Ectodermal cell (in vitro differentiated cells): ENCODE data around the gene RAET1G.
"Not testable (repeated sequence)": the region's sequence is repeated elsewhere in the genome, so short reads cannot be mapped to it uniquely, and the experiment has no call there.

Source experiments
- H3K27ac ChIP-seq: 2 replicates; pipeline ENCODE4 v1.7.0; 2013; ENCODE audit warnings: mild to moderate bottlenecking, low read depth, low read length; ENCODE audit not compliant: insufficient read depth, poor library complexity, severe bottlenecking
- H3K27me3 ChIP-seq: 2 replicates; pipeline ENCODE4 v1.7.0; 2013; ENCODE audit warnings: mild to moderate bottlenecking, low read length; ENCODE audit not compliant: insufficient read depth, control insufficient read depth, poor library complexity, severe bottlenecking
- H3K36me3 ChIP-seq: one replicate; pipeline ENCODE4 v1.7.0; 2013; ENCODE audit warnings: low read length; ENCODE audit not compliant: control insufficient read depth, insufficient read depth
- H3K4me1 ChIP-seq: one replicate; pipeline ENCODE4 v1.7.0; 2013; ENCODE audit warnings: low read length; ENCODE audit not compliant: control insufficient read depth, insufficient read depth
- H3K4me3 ChIP-seq: 2 replicates; pipeline ENCODE4 v1.7.0; 2013; ENCODE audit warnings: low read depth, low read length, control low read depth; ENCODE audit not compliant: insufficient read depth
- H3K9me3 ChIP-seq: 2 replicates; pipeline ENCODE4 v1.7.0; 2013; ENCODE audit warnings: mild to moderate bottlenecking, low read length, moderate library complexity; ENCODE audit not compliant: control insufficient read depth
- WGBS, 2 experiments: methylation state at CpG; one replicate each; pipeline ENCODE4 v1.1.7; 2013; ENCODE audit warnings: missing lambda C conversion rate in 2 of 2; 5-methylcytosine and 5-hydroxymethylcytosine counted together

RAET1G gene

DNA sequence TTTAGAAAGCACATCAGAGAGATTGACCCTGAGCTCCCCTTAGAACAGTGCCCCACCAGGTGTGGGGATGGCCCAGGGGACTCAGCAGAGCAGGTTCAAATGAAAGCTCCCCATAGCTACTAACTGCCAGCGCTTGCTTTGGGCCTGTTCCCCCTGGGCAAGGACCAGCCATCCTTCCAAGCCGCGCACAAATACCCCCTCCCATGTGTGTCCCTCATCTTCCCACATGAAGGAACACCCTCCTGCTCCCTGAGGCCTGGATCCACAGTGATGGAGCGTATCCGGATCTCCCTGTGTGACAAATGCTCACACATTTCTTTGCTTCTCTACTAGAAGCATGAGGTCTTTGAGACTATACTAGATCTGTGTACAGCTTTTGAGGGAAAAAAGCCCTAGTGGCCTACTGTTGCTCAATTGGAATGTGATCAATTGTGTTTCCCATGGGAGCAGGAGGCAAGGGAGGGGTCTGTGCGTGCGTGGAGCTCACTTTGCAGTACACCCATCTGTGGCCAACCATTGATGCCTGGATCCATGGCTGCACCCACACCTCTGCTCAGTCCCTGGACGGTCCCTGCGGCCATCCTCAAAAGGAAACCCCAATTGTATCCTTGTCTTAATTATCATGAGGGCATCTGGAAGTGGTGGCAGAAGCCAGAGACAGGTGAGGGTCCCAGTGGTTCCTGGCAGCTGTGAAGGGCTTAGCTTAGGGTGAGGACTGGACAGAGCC is 1.4 kb upstream of the RAET1G start:
- Histone ChIP-seq H3K4me3 (no peak overlapping the region), H3K4me1 (peaks cover 9% of the 10 kb centered on the region), H3K9me3 (no peaks in the 10 kb centered on the region), H3K27ac (no peak overlapping the region), H3K36me3 (no peaks in the 10 kb centered on the region), H3K27me3 (peaks cover 79% of the 10 kb centered on the region)
- WGBS, 2 experiments, result 56 to 63% methylated on average over 9 of the region's 9 CpGs

DNA sequence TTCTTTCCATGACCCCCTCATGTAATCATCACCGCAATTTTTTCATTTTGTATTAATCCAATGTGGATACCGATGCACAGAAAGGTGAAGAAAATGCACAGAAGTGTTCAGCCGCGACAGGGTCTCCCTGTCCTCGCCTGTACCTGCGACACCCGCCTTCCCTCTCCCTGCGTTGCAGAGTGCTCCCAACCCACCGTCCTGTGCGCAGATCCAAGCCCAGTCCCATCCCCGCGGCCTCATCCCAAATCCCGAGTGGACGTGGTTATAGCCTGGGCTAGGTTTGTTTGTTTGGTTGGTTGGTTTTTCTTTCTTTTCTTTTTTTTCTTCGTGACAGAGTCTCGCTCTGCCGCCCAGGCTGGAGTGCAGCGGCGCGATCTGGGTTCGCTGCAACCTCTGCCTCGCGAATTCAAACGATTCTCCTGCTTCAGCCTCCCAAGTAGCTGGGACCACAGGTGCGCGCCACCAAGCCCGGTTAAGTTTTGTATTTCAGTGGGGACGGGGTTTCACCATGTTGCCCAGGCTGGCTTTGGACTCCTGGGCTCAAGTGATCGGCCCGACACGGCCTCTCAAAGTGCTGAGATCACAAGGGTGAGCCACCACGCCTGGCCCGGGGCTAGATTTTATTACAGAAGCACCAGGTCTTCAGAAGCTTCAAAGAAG is 536 bp upstream of the RAET1G start:
- H3K4me1 ChIP-seq, result peaks cover 9% of the 10 kb centered on the region
- no peak overlapping the region for H3K27ac ChIP-seq
- no peaks in the 10 kb centered on the region for H3K9me3 ChIP-seq
- peaks cover 77% of the 10 kb centered on the region for H3K27me3 ChIP-seq
- H3K36me3 ChIP-seq, result no peaks in the 10 kb centered on the region
- 22 to 23% methylated on average over 33 of the region's 33 CpGs for WGBS, 2 experiments
- peak overlapping the region; percentile 41 for H3K4me3 ChIP-seq

DNA sequence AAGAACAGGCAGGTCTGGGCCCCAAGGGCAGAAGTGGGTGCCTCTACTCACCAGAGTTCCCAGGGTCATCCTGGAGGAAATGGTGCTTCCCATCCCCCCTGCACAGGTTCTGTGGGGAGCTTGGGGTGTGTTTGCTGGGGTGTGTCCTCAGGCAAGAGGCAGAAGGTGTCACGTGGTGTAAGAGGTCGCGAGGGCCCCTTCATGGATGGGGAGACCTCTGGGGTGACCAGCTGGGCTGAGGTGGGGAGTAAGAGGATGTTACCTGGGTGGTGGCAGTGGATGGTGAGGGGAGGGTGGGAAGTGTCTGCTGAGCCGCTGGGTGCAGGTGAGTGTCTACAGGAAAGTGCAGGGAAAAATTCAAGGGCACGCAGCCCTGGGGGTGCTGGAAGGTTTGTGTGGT is 830 bp downstream of the RAET1G start:
- not testable (repeated sequence) for H3K27ac ChIP-seq, H3K9me3 ChIP-seq, H3K36me3 ChIP-seq, H3K4me3 ChIP-seq, H3K4me1 ChIP-seq
- WGBS, 2 experiments, result 18 to 22% methylated on average over 5 of the region's 5 CpGs
- H3K27me3 ChIP-seq, result peaks cover 77% of the 10 kb centered on the region

DNA sequence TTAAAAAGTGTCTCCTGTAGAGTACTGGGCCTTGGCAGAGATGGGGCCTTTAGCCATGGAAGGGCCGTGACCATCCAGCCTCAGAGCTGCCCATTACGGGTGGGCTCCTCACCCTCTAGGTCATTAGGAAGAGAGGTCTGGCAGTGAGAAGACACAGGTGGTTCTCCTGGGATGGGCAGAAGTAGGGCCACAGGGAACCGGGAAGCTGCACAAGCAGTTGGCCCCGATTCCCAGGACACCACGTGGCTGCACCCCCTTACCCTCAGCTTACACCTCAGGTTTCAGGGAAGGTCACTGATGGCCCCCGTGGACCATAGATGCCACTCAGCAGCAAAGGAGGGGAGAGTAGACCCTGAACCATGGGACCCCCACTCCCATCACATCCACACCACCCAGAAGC is 1.6 kb downstream of the RAET1G start:
- peaks cover 9% of the 10 kb centered on the region for H3K4me1 ChIP-seq
- no peak overlapping the region for H3K27ac ChIP-seq
- no peaks in the 10 kb centered on the region for H3K9me3 ChIP-seq
- WGBS, 2 experiments, result 82 to 87% methylated on average over 6 of the region's 6 CpGs
- H3K36me3 ChIP-seq, result no peaks in the 10 kb centered on the region
- no peak overlapping the region for H3K4me3 ChIP-seq
- peaks cover 72% of the 10 kb centered on the region for H3K27me3 ChIP-seq

DNA sequence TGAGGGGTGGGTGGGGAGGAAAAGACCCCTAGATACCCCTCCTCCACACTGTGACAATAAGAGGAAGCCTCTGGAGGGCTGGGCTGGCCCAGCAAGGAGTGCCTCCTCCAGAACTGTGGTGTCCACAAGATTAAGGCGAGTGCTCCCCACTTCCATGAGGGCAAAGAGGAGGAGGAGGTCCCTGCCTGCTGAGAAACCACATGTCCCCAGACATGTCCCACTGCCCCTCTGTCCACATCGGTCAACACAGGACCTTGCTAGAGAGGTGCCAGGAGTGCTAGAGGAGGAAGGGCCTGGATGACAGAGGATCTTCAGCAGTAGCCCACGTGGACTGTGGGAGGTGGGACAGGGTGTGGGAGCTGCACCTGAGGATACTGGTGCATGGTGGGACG is 3.1 kb downstream of the RAET1G start:
- no peaks in the 10 kb centered on the region for H3K36me3 ChIP-seq
- peaks cover 4% of the 10 kb centered on the region for H3K4me1 ChIP-seq
- 74 to 76% methylated on average over 4 of the region's 4 CpGs for WGBS, 2 experiments
- H3K4me3 ChIP-seq, result no peak overlapping the region
- H3K27ac ChIP-seq, result no peak overlapping the region
- H3K27me3 ChIP-seq, result peaks cover 60% of the 10 kb centered on the region
- H3K9me3 ChIP-seq, result no peaks in the 10 kb centered on the region

DNA sequence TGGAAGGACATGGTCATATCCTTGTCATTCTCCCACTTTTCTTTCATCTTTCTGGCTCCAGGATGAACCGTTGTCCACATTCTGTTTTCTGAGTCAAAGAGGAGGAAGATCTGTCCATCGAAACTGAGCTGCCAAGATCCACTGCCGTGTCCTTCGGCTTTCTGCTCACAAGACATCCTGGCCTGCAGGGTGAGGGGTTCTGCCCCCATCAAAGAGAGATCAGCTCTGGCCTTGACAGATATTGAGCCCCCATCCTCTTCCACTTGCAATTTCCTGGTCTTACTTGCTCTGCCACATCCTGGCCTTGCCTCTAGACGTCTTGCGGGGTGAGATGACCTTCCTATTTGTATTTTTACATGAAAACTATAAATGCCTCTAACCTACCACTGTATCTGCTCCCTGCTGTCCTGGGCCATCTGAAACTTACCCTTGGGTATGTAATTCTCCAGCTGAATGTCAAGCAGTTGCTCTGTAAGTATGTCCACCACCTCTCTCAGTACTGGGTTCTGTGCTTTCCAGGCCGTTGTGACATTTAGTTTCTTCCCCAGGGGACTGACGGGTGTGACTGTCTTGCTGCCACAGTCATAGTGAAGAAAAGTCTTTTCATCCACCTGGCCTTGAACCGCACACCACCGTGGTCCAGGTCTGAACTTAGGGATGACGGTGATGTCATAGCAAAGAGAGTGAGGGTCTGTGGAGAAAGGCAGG is 3.6 kb downstream of the RAET1G start:
- 85% methylated on average over 8 to 9 of the region's 11 CpGs for WGBS, 2 experiments
- H3K27ac ChIP-seq, H3K36me3 ChIP-seq, H3K9me3 ChIP-seq, H3K4me1 ChIP-seq, H3K4me3 ChIP-seq: not testable (repeated sequence)
- peaks cover 55% of the 10 kb centered on the region for H3K27me3 ChIP-seq

DNA sequence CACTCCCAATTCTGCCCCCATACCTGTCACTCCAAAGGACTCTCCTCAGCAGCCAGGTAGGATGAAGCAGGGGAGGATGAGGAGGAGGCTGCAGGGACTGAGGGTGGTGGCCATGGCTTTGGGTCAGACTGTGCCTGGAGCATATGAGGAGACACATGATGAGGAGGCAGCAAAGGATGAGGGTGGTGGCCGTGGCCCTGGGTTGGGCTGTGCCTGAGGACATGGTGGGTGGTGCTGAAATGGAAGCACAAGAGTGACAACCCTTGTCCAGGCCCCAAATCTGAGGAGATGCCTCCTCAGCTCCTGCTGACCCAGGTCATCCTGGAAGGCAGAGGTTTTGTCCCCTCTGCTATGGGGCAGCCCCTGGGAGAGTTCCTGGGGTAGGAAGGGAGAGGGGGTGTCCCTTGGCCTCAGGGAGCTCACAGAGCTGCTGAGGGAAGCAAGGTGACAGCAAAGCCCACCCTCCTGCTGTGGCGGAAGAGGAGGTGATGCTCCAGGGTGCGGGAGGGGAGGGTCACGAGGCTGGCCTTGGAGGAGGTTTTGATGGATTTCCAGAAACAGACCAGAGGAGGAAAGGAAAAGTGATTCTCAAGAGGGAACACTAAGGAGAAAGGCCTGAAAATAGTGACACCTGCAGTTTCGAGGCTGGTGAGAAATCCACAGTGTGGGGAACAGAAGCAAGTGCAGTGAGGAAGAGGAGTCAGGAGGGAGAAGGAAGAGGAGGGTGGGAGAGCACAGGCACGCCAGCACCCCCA is 4.6 kb downstream of the RAET1G start:
- Histone ChIP-seq H3K4me1 (peaks cover 2% of the 10 kb centered on the region), H3K4me3 (no peak overlapping the region), H3K9me3 (no peaks in the 10 kb centered on the region), H3K27ac (no peak overlapping the region), H3K36me3 (no peaks in the 10 kb centered on the region), H3K27me3 (peaks cover 52% of the 10 kb centered on the region)
- WGBS, 2 experiments, result 78 to 81% methylated on average over 6 of the region's 6 CpGs

DNA sequence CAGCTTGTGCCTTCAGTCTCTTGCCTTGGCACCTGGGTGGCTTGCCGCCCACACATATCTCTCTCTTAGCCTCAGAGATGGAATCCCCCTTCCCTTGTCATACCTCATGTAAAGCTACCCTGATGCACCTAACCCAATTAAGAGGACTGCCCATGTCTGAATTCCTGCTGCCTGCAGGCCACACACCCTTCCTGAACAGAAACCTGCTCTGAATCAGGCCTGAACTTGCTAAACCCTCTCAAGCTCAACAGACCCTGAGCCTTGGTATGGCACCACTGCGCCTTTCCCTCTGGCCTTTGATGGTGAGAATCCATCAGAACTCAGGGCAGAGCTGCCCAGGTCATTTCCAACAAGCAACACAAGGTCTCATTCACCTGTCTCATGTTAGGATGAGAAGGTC is 5.2 kb downstream of the RAET1G start:
- Histone ChIP-seq H3K27me3 (peaks cover 45% of the 10 kb centered on the region), H3K27ac (no peak overlapping the region), H3K4me3 (no peak overlapping the region), H3K36me3 (no peaks in the 10 kb centered on the region), H3K9me3 (no peaks in the 10 kb centered on the region), H3K4me1 (no peaks in the 10 kb centered on the region)
- WGBS, 2 experiments, result 84 to 90% methylated on average over 2 of the region's 2 CpGs

DNA sequence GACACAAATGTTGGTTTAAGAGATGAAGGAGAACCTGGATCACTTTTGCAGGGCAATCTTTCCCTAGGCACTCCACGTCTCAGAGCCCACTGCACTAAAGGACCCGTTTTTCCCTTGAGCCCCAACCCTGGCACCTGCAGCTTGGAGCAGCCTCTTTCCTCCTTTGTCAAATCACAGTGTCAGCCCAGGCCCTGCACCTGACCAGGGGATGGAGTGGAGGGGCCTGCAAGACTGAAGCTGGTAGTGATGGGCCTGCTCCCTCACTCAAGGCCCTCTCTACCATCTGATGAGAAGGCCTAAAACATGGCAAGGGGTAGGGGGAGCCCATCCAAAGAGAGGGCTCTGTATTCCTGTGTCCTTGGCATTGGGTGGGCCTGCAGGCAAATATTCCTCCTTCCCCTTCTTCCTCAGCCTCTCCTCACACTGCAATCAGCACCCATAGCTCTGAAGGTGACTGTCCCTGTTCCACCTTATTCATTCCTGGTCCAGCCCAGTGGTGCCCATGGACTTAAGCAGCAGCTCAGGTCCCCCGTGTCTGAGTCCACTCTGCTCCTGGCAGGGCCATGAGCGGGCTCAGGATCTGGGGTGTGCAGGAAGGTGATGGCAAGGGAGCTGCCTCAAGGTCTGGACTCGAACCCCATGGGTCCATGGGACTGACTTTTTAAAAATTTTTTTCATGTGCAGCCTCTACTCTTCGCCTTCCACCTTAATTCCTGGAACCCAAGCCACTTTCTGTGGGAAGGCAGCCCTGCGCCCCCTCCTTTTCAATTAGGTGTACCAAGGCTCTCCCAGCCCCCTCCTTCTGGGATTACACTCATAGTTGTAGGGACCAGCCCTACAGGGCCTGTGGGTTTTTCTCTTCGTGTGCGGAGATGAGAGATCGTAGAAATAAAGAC is 6.7 kb downstream of the RAET1G start:
- Histone ChIP-seq H3K9me3 (no peaks in the 10 kb centered on the region), H3K36me3 (no peaks in the 10 kb centered on the region), H3K27me3 (peaks cover 31% of the 10 kb centered on the region), H3K27ac (no peak overlapping the region), H3K4me1 (no peaks in the 10 kb centered on the region), H3K4me3 (no peak overlapping the region)
- WGBS, 2 experiments, result 89 to 91% methylated on average over 10 of the region's 10 CpGs
